Fibroblast of skin of left quadriceps (primary cell): ENCODE results near the gene EFEMP2.
A peak's percentile ranks its signal among the peaks of the same experiment; 100 is the strongest.

Source experiments
- DNase-seq, 2 experiments: peaks; one replicate each; pipeline ENCODE4 v3.0.0-alpha.2; 2013; ENCODE audit warnings: low read depth in 2 of 2

Gene EFEMP2

GRCh38 chr11:65885231-65885630, 12.6 kb upstream of the EFEMP2 start:
- DNase-seq, result no peak

- no peak for DNase-seq
Measured at GRCh38 chr11:65884716-65885092, 12.1 kb upstream of the EFEMP2 start.

GRCh38 chr11:65883786-65884715, 11.5 kb upstream of the EFEMP2 start:
- DNase-seq, result no peak

GRCh38 chr11:65883058-65883761, 10.6 kb upstream of the EFEMP2 start:
- no peak for DNase-seq

- no peak for DNase-seq
Measured at GRCh38 chr11:65882120-65883057, 9.8 kb upstream of the EFEMP2 start.

- DNase-seq, result no peak
Measured at GRCh38 chr11:65880844-65881421, 8.3 kb upstream of the EFEMP2 start.

GRCh38 chr11:65880027-65880426, 7.4 kb upstream of the EFEMP2 start:
- DNase-seq, result no peak

GRCh38 chr11:65879617-65880016, 7.0 kb upstream of the EFEMP2 start, which contains the start of gene CTSW:
CTSW (plus strand) TSS chr11:65879837; CDS start chr11:65879855, 18 bp downstream.
- no peak for DNase-seq

GRCh38 chr11:65873318-65874156, 937 bp upstream of the EFEMP2 start:
- peak; percentile 80 to 84 for DNase-seq

GRCh38 chr11:65871811-65872548, 620 bp downstream of the EFEMP2 start:
- no peak for DNase-seq

GRCh38 chr11:65870706-65871681, 1.6 kb downstream of the EFEMP2 start:
- no peak for DNase-seq

GRCh38 chr11:65870307-65870658, 2.3 kb downstream of the EFEMP2 start:
- DNase-seq, result no peak

- no peak for DNase-seq
Measured at GRCh38 chr11:65869643-65870306, 2.8 kb downstream of the EFEMP2 start.

- no peak for DNase-seq
Measured at GRCh38 chr11:65868907-65869306, 3.7 kb downstream of the EFEMP2 start.

GRCh38 chr11:65868076-65868667, 4.4 kb downstream of the EFEMP2 start:
- no peak for DNase-seq

GRCh38 chr11:65867284-65868071, 5.1 kb downstream of the EFEMP2 start:
- DNase-seq, result no peak
